GM12874 (cell line): ENCODE results near the gene ABL1.

Source experiments
- TF ChIP-seq, protein P1 (sequence below): IDR thresholded peaks from 2 replicates; pipeline ENCODE4 v1.5.1; 2011; ENCODE audit warnings: low read depth, mild to moderate bottlenecking, control low read depth, low read length, moderate library complexity; ENCODE audit not compliant: insufficient read depth

The ABL1 gene

DNA sequence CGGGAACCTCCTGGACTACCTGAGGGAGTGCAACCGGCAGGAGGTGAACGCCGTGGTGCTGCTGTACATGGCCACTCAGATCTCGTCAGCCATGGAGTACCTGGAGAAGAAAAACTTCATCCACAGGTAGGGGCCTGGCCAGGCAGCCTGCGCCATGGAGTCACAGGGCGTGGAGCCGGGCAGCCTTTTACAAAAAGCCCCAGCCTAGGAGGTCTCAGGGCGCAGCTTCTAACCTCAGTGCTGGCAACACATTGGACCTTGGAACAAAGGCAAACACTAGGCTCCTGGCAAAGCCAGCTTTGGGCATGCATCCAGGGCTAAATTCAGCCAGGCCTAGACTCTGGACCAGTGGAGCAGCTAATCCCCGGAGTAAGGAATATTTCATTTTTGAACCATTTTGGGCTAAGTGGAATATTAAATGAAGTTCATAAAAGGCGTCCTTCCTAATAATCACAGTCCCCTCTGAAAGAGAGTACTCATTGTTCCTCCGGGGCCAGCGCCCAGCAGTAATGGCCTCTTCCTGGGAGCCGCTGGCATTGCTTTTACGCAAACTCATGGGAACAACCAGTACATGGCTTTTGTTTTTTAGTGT is 38.0 kb downstream of the ABL1 start:
- TF ChIP-seq, protein P1, sequence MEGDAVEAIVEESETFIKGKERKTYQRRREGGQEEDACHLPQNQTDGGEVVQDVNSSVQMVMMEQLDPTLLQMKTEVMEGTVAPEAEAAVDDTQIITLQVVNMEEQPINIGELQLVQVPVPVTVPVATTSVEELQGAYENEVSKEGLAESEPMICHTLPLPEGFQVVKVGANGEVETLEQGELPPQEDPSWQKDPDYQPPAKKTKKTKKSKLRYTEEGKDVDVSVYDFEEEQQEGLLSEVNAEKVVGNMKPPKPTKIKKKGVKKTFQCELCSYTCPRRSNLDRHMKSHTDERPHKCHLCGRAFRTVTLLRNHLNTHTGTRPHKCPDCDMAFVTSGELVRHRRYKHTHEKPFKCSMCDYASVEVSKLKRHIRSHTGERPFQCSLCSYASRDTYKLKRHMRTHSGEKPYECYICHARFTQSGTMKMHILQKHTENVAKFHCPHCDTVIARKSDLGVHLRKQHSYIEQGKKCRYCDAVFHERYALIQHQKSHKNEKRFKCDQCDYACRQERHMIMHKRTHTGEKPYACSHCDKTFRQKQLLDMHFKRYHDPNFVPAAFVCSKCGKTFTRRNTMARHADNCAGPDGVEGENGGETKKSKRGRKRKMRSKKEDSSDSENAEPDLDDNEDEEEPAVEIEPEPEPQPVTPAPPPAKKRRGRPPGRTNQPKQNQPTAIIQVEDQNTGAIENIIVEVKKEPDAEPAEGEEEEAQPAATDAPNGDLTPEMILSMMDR: no peak

DNA sequence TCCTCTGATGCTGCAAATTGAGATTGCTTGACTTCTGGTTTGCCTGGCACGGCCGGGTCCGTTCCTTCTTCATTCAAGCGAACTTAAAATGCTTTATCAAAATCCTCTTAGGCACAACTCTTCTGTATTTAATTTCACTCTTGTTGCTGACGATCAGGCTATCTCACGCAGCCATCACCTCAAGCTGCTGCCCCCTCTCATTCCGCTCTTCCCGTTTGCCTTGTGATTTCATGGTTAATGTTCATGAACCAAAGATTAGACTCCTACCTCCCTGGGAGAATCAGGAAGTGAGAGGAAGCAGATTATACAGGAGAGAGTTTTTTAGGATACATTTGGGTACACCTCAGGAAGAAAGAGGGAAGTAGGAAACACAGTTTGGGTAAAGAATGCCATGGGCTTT is 38.9 kb downstream of the ABL1 start:
- TF ChIP-seq, protein P1: no peak

DNA sequence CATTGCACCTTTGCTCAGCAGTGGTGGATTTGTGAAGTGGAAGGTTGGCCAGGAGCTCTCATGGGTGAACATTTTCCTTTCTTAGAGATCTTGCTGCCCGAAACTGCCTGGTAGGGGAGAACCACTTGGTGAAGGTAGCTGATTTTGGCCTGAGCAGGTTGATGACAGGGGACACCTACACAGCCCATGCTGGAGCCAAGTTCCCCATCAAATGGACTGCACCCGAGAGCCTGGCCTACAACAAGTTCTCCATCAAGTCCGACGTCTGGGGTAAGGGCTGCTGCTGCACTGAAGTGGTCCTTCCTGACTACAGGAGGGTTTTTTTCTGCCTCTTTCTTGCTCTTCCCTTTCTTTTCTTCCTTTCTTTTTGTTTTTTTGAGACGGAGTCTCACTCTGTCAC is 39.7 kb downstream of the ABL1 start:
- TF ChIP-seq, protein P1: no peak

DNA sequence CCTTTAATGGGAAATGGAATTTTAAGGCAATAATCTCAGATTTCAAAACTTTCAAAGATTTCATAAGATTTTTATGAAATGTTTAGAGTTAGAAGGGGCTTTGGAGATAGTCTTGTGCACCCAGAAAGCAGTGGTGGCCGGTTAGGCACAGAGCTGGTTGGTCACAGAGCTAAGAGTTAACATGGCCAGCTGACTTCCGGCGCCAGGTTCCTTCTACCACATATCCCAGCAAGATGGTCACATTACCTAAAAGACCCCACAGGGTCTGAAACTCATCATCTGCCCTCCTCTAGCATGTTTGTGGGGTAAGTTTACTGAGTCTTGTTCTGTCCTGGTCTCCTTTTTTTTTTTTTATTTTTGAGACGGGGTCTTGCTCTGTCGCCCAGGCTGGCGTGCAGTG is 42.2 kb downstream of the ABL1 start:
- TF ChIP-seq, protein P1: no peak

- TF ChIP-seq, protein P1: no peak
These were observed 43.2 kb downstream of the ABL1 start for GRCh38 chr9:130878295-130878694.

- TF ChIP-seq, protein P1: no peak
These were observed 44.9 kb downstream of the ABL1 start for GRCh38 chr9:130879863-130880411.

DNA sequence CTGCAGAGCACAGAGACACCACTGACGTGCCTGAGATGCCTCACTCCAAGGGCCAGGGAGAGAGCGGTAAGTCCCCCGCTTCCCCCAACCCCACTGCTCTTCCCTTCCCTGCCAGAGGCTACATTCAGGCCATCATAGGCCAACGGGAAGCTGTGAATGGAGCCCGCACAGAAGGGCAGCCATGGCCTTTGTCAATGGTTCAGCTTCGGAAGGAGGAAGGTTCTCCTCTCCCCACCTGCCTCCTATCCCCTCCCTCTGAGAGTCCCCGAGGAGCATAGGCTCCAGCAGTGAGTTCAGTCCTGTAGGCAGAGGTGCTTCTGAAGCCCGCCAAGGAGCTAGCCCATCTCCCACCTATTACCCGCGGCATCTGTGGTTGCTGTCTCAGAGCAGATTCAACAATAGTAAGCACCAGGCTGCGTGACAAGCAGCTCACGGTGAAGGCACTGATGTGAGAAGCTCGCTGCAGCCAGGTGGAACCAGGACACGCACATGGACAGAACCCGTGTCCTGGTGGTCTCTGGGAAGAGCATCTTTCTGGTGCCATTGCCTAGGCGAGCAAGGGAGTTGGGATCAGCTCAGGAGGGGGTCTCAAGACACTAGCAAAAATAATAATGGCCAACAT is 45.7 kb downstream of the ABL1 start:
- TF ChIP-seq, protein P1: no peak
